A673 (cell line): ENCODE data around the gene RXRA. TPM values are rescaled to one million over a fixed set of nuclear protein-coding genes. Genes with fewer than 3 reads are reported as not detected.

Experiments
- BruUV-seq: library from RNA; stranded (reverse); fragments of 400-500 nt; replicated peaks from 2 replicates; lab custom pipeline; 2021; lab: Mats Ljungman, UMichigan
- CTCF ChIA-PET: fragments of 300-600 bp; sonication (Branson Sonifier 250); formaldehyde crosslinking; loops from one replicate; lab custom pipeline; 2022; ENCODE audit warnings: antibody characterized with exemption; lab: Charles Lee
- POLR2A ChIA-PET: fragments of 300-600 bp; sonication (Branson Sonifier 250); formaldehyde crosslinking; loops from one replicate; lab custom pipeline; 2022; ENCODE audit warnings: antibody characterized with exemption; ENCODE audit not compliant: low non-redundant PET; lab: Charles Lee
- DNase-seq: peaks from one replicate; pipeline ENCODE4 v3.0.0-alpha.2; 2015; ENCODE audit warnings: low spot score
- H3K27ac ChIP-seq: fragments of 200-600 bp; sonication (generic); 2 replicates; pipeline ENCODE4 v1.5.1; 2016; ENCODE audit warnings: mixed run types, low read depth, mild to moderate bottlenecking, mixed read lengths, antibody characterized with exemption, low read length; ENCODE audit not compliant: poor library complexity, severe bottlenecking
- H3K27me3 ChIP-seq: fragments of 200-600 bp; sonication (generic); replicated peaks from 2 replicates; pipeline ENCODE4 v1.6.1; 2017; ENCODE audit warnings: mixed run types, low read depth, mild to moderate bottlenecking, mixed read lengths, antibody characterized with exemption, low read length; ENCODE audit not compliant: insufficient read depth, poor library complexity
- H3K36me3 ChIP-seq: fragments of 200-600 bp; sonication (generic); 2 replicates; pipeline ENCODE4 v1.6.1; 2016; ENCODE audit warnings: mixed run types, mild to moderate bottlenecking, mixed read lengths, antibody characterized with exemption, low read length; ENCODE audit not compliant: insufficient read depth, poor library complexity, severe bottlenecking
- H3K4me1 ChIP-seq: fragments of 200-600 bp; sonication (generic); 2 replicates; pipeline ENCODE4 v1.6.1; 2017; ENCODE audit warnings: mixed run types, mild to moderate bottlenecking, mixed read lengths, antibody characterized with exemption, low read length; ENCODE audit not compliant: insufficient read depth, poor library complexity, severe bottlenecking
- H3K4me3 ChIP-seq: fragments of 200-600 bp; sonication (generic); 2 replicates; pipeline ENCODE4 v1.5.1; 2016; ENCODE audit warnings: low read depth, mixed run types, mild to moderate bottlenecking, mixed read lengths, low read length; ENCODE audit not compliant: poor library complexity, severe bottlenecking
- H3K9me3 ChIP-seq: fragments of 200-600 bp; sonication (generic); 2 replicates; pipeline ENCODE4 v1.6.1; 2016; ENCODE audit warnings: mixed run types, low read depth, mild to moderate bottlenecking, mixed read lengths, antibody characterized with exemption, low read length; ENCODE audit not compliant: poor library complexity, severe bottlenecking
- EZH2 ChIP-seq: fragments of 200-600 bp; sonication (generic); IDR thresholded peaks from 2 replicates; pipeline ENCODE4 v1.6.1; 2017; ENCODE audit warnings: borderline replicate concordance, low read depth, mild to moderate bottlenecking, mixed read lengths, antibody characterized with exemption, low read length; ENCODE audit not compliant: poor library complexity, severe bottlenecking
- intact Hi-C: fragments of 100-400 bp; cut with micrococcal nuclease; formaldehyde crosslinking; loops from one replicate; pipeline ENCODE4 v1.10.0; 2022; ENCODE audit not compliant: unreplicated experiment
- total RNA-seq: library from RNA; stranded (reverse); gene quantifications from 2 replicates; pipeline ENCODE4 v1.2.3, GENCODE V29; 2021
- TF ChIP-seq, protein P1 (sequence below): fragments of 300-800, 200-600 bp; sonication (generic); conservative IDR thresholded peaks from 2 replicates; pipeline ENCODE4 v1.5.1; 2017; ENCODE audit warnings: low read depth, mild to moderate bottlenecking, antibody characterized with exemption, low read length, moderate library complexity, mixed read lengths

RXRA gene
- total RNA-seq, 1 experiment from 2014 or later = 54.1 TPM

DNA sequence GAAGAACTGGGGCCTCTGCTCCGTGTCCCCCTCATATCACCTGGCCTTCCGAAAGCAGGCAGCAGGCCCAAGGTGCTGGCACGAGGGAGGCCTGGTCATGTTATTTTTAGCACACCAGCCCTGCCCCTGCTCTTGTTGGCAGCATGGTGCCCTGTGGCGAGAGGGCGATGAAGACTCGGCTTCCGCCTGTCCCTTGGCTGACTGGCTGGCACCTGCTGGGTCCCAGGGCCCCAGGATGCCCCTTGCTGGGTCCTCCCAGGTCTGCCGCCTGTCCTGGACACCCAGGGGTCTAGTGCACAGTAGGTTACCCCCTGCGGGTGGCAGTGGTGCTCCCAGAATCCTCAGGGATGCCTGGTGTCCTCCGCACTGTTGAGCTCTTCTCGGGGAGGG is 77.0 kb downstream of the RXRA start:
- ChIA-PET CTCF (interaction anchor here (0.6 kb wide), 1 partner anchor 228 kb away, joined by 5 read pairs; no protein-coding TSS in a partner anchor), POLR2A (no interaction called here)
- Histone ChIP-seq H3K27ac (peak overlapping the region; percentile 90), H3K4me1 (peaks cover 35% of the 10 kb centered on the region), H3K4me3 (no peak overlapping the region), H3K27me3 (no peaks in the 10 kb centered on the region), H3K36me3 (no peaks in the 10 kb centered on the region), H3K9me3 (peaks cover 12% of the 10 kb centered on the region)
- BruUV-seq = no TSS peak
- no peak for DNase-seq
- intact Hi-C loops = no loop called here
- TF ChIP-seq, protein P1, sequence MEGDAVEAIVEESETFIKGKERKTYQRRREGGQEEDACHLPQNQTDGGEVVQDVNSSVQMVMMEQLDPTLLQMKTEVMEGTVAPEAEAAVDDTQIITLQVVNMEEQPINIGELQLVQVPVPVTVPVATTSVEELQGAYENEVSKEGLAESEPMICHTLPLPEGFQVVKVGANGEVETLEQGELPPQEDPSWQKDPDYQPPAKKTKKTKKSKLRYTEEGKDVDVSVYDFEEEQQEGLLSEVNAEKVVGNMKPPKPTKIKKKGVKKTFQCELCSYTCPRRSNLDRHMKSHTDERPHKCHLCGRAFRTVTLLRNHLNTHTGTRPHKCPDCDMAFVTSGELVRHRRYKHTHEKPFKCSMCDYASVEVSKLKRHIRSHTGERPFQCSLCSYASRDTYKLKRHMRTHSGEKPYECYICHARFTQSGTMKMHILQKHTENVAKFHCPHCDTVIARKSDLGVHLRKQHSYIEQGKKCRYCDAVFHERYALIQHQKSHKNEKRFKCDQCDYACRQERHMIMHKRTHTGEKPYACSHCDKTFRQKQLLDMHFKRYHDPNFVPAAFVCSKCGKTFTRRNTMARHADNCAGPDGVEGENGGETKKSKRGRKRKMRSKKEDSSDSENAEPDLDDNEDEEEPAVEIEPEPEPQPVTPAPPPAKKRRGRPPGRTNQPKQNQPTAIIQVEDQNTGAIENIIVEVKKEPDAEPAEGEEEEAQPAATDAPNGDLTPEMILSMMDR = no peak
- no peak for TF ChIP-seq EZH2

DNA sequence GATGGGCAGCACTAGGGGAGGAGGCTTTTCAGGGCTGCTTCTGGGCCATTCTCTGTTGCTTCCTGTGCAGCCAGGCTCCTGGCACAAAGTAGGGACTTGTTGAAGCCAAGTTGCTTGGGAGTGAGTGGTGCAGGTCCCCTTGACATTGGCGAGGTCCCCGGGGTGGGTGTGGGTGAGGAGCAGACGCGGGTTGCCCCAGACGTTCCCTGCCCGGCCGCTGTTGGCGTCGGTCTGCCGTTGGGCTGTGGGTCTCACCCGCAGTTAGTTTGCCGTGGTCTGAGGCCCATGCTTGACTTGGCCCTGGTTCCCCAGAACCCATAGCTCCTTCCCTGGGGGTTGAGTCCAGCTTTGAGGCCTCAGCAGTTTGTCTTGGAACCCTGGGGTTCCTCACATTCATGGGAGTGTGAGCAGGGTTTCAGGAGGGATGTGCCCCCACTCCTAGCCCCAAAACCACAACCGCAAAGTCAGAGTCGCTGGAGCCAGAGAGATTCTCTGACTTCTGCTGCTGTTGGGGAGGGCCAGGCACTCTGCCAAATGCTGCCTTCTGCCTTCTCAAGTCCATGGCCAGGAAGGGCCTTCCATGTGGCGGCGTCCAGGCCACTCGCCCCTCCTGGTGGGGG is 77.5 kb downstream of the RXRA start:
- no TSS peak for BruUV-seq
- H3K36me3 ChIP-seq = no peaks in the 10 kb centered on the region
- H3K27me3 ChIP-seq = no peaks in the 10 kb centered on the region
- intact Hi-C loops = no loop called here
- DNase-seq = no peak
- H3K4me1 ChIP-seq = peaks cover 40% of the 10 kb centered on the region
- ChIA-PET POLR2A (no interaction called here), CTCF (interaction anchor here (0.6 kb wide), 1 partner anchor 229 kb away, joined by 5 read pairs; no protein-coding TSS in a partner anchor)
- peak overlapping the region; percentile 90 for H3K27ac ChIP-seq
- TF ChIP-seq, protein P1 = no peak
- TF ChIP-seq EZH2 = no peak
- peaks cover 7% of the 10 kb centered on the region for H3K9me3 ChIP-seq
- H3K4me3 ChIP-seq = no peak overlapping the region

DNA sequence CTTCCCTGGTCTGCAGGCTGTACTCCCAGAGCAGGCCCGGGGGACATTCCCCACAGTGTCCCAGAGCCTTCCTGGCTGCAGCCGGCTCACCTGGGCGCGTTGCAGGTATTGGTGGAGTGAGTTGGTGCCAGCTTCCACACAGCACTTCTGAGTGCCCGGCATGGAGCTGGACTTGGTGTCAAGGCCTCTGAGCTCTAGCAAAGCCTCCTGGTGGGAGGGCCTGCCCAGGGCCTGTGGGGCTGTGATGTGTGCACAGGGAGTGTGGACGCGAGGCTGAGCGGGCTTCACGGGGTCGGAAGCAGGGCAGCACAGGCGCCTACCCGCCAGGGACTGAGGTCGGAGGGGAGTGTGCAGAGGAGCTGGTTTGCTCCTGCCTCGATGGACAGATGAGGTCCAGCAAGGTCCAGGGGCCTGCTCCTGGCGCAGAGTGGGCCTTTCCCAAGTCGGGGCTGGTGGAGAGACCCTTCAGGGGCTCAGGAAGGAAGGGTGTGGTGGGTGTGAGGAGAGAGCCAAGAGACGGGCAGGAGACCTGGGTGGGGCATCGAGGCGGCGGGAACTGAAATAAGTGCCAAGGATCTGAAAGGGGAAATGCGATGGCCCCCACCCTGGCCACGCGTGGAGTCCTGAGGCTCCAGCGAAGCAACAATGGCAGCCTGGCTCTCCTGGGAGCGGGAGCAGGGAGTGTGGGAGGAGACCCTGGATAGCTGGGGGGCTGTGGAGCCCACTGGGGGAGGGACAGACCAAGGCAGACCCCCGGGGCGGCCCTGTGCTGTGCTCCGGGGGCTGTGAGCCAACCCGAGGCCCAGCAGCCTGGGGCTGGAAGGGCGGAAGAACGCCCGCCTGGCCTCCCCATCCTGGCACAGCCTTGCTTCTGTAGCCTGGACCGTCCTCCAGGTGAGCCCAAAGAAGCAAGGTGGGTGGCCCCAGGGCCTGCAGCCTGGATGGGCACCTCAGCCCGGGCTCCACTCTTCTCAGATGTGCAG is 78.4 kb downstream of the RXRA start:
- Histone ChIP-seq H3K9me3 (no peaks in the 10 kb centered on the region), H3K4me1 (peaks cover 49% of the 10 kb centered on the region), H3K27ac (peak overlapping the region; percentile 90), H3K36me3 (no peaks in the 10 kb centered on the region), H3K27me3 (no peaks in the 10 kb centered on the region), H3K4me3 (no peak overlapping the region)
- TF ChIP-seq EZH2 = no peak
- TF ChIP-seq, protein P1 = no peak
- BruUV-seq = no TSS peak
- CTCF ChIA-PET = no interaction called here
- no peak for DNase-seq
- intact Hi-C loops = loop anchor here (5.0 kb wide), 1 partner anchor 37 kb away; no protein-coding TSS in a partner anchor
- POLR2A ChIA-PET = no interaction called here
